Measurements from ENCODE around the gene TMA7B. TPM values are rescaled to one million over a fixed set of nuclear protein-coding genes. Genes with fewer than 3 reads are reported as not detected.

The TMA7B gene
- total and polyA plus RNA-seq, 2 donors (not counting 1 experiment from before 2014, with no cell fraction given), result 0.85 to 1.4 TPM

DNA sequence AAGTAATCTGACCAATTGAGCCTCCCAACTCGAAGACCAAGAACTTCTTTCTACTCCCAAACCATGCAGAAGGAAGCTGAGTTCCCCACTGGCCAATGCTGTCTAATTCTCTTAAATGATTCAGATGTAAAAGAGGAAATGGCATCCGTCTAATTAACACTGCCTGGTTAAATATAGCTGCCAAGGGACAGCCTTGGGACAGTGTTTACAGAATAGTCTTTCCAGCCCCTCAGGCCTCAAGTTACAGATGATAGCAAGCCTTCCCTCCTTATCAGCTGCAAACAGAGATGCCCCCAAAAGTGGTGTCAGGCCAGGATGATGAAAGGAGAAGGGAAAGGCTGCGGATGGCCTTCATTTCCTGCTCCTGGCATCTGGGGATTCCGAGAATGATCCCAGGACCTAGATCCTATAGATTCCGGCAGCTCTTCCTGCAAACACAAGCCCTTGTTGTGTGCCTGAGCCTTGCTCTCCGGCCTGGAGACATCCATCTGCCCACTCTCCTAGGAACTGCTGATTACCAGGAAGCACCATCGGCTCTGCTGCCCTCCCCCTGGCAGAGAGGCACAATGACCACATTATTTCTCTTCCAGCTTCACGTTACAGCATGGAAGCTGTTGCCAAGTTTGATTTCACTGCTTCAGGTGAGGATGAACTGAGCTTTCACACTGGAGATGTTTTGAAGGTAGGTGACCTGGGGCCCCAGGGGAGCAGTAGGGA, 13.5 kb upstream of the TMA7B start:
- peaks cover 38% of the 10 kb centered on the region for H3K79me2 ChIP-seq (ENCODE audit: control insufficient read depth, insufficient read depth, low read length)
- ChIA-PET POLR2A (interaction anchor here (0.6 kb wide), 1 partner anchor 601 kb away, joined by 4 read pairs; no protein-coding TSS in a partner anchor), CTCF (interaction anchor here (0.6 to 3.5 kb wide), 8 partner anchors 10 to 672 kb away, joined by 3 to 17 read pairs (median 4); no protein-coding TSS in a partner anchor)
- no peaks in the 10 kb centered on the region for H3K27me3 ChIP-seq (replicated peaks in 1 of 4; ENCODE audit: control extremely low read depth in 1 of 4, control insufficient read depth in 3 of 4, insufficient read depth in 4 of 4, low read length in 3 of 4)
- no peaks in the 10 kb centered on the region for H3K9me3 Mint-ChIP-seq (ENCODE audit: insufficient read depth)
- no peak for TF ChIP-seq EZH2 (IDR thresholded peaks at IDR 0.05; ENCODE audit: borderline replicate concordance, insufficient read depth, low read depth, low read length, poor library complexity, severe bottlenecking)
- TF ChIP-seq, protein P1, sequence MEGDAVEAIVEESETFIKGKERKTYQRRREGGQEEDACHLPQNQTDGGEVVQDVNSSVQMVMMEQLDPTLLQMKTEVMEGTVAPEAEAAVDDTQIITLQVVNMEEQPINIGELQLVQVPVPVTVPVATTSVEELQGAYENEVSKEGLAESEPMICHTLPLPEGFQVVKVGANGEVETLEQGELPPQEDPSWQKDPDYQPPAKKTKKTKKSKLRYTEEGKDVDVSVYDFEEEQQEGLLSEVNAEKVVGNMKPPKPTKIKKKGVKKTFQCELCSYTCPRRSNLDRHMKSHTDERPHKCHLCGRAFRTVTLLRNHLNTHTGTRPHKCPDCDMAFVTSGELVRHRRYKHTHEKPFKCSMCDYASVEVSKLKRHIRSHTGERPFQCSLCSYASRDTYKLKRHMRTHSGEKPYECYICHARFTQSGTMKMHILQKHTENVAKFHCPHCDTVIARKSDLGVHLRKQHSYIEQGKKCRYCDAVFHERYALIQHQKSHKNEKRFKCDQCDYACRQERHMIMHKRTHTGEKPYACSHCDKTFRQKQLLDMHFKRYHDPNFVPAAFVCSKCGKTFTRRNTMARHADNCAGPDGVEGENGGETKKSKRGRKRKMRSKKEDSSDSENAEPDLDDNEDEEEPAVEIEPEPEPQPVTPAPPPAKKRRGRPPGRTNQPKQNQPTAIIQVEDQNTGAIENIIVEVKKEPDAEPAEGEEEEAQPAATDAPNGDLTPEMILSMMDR (IDR thresholded peaks at IDR 0.05), result no peak
- H3K27me3 Mint-ChIP-seq, result no peaks in the 10 kb centered on the region
- peak overlapping the region; percentile 76 for H3K4me3 Mint-ChIP-seq
- peak overlapping the region; percentile 61 for H3K4me2 ChIP-seq (replicated peaks; ENCODE audit: low read depth, low read length, poor library complexity, severe bottlenecking)
- 97% methylated on average over 3 of the region's 8 CpGs for whole genome bisulfite sequencing (ENCODE audit: insufficient coverage)
- H2AFZ ChIP-seq (ENCODE audit: insufficient read depth, low read depth, low read length, poor library complexity, severe bottlenecking), result no peak overlapping the region
- intact Hi-C loops (cut with micrococcal nuclease), result no loop called here
- H3K36me3 ChIP-seq (replicated peaks in 1 of 2; ENCODE audit: control extremely low read depth in 1 of 2, control insufficient read depth in 1 of 2, extremely low read depth in 1 of 2, insufficient read depth in 2 of 2, low read length in 1 of 2), result peaks cover 0 to 9% of the 10 kb centered on the region in 2 experiments
- no peaks in the 10 kb centered on the region for H3K9me3 ChIP-seq (ENCODE audit: control extremely low read depth in 1 of 3, control insufficient read depth in 2 of 3, insufficient read depth in 1 of 3, low read length in 2 of 3)
- H3K27ac ChIP-seq (ENCODE audit: low read length in 2 of 2), result peak overlapping the region; percentile 23 to 40
- peaks cover 73 to 76% of the 10 kb centered on the region in 2 donors for H3K4me1 ChIP-seq (ENCODE audit: control insufficient read depth in 2 of 2, insufficient read depth in 2 of 2, low read length in 2 of 2)
- peak overlapping the region; percentile 57 for H3K27ac Mint-ChIP-seq
- DNase-seq, result peak; percentile 60
- H4K20me1 ChIP-seq (ENCODE audit: control insufficient read depth, insufficient read depth, low read length, poor library complexity, severe bottlenecking), result peaks cover 4% of the 10 kb centered on the region
- H3K9ac ChIP-seq (ENCODE audit: low read length), result peak overlapping the region; percentile 14
- ATAC-seq (ENCODE audit: low read depth), result no peak
- H3K4me3 ChIP-seq (ENCODE audit: control extremely low read depth in 1 of 5, extremely low read depth in 1 of 5, insufficient read depth in 1 of 5, low read depth in 2 of 5, low read length in 4 of 5), result peak overlapping the region in 2 of 5 experiments; percentile 1 to 17
- H3K4me1 Mint-ChIP-seq, result peaks cover 70% of the 10 kb centered on the region

Data from B cell (primary cell).